ENCODE measurements around the gene RAB20. TPM values are rescaled to one million over a fixed set of nuclear protein-coding genes. Genes with fewer than 3 reads are reported as not detected.

Gene RAB20
- total and polyA plus RNA-seq, 5 experiments from 2014 or later, result 2.2 to 4.5 (median 2.9) TPM

- Mint-ChIP-seq H3K4me1 (peaks cover 32 to 40% (median 34%) of the 10 kb centered on the region in 4 donors), H3K27ac (peak overlapping the region in 9 of 10 donors; percentile 15 to 94 (median 54)), H3K4me3 (peak overlapping the region in 9 of 10 donors; percentile 50 to 92 (median 72)), H3K9me3 (peaks cover 0 to 5% (median 0%) of the 10 kb centered on the region in 9 donors), H3K27me3 (peaks cover 0 to 5% (median 0%) of the 10 kb centered on the region in 5 donors), H3K36me3 (peaks cover 0 to 5% (median 5%) of the 10 kb centered on the region in 3 donors)
- ATAC-seq, result no peak
- POLR2A ChIA-PET, result no interaction called here
- no peak for DNase-seq
These were observed 1.5 kb downstream of the RAB20 start for GRCh38 chr13:110559986-110560385.

DNA sequence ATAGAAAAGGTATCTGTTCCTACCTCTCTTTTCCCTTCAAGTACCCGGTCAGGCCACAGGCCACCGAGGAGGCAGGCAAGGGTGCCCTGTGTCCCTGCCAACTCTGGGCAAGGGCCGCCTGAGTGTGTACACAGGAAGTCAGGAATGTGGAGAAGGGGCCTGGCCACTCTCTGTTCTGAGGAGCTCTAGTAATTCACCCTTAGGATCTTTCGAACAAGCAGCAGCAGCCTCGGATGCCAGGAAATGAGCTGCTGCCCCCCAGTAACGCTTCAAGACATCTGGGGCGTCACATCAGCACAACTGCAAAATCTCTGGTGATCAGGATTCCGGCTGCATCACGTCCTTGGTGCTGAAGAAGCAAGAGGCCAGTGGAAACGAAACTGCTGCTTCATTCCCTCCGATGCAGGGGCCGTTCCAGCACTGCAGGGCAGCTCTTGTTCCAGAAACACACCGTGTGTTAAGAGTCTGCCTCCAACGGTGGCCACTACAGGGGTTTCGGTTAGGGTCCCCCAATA, 2.0 kb downstream of the RAB20 start:
- Mint-ChIP-seq H3K27me3 (peaks cover 0 to 3% (median 0%) of the 10 kb centered on the region in 5 donors), H3K4me3 (peak overlapping the region in 5 of 10 donors; percentile 50 to 89 (median 62)), H3K4me1 (peaks cover 29 to 40% (median 33%) of the 10 kb centered on the region in 4 donors), H3K36me3 (peaks cover 0 to 5% (median 5%) of the 10 kb centered on the region in 3 donors), H3K27ac (peak overlapping the region in 6 of 10 donors; percentile 15 to 87 (median 56)), H3K9me3 (peaks cover 0 to 5% (median 0%) of the 10 kb centered on the region in 9 donors)
- ATAC-seq, result no peak
- POLR2A ChIA-PET, result no interaction called here
- no peak for DNase-seq

DNA sequence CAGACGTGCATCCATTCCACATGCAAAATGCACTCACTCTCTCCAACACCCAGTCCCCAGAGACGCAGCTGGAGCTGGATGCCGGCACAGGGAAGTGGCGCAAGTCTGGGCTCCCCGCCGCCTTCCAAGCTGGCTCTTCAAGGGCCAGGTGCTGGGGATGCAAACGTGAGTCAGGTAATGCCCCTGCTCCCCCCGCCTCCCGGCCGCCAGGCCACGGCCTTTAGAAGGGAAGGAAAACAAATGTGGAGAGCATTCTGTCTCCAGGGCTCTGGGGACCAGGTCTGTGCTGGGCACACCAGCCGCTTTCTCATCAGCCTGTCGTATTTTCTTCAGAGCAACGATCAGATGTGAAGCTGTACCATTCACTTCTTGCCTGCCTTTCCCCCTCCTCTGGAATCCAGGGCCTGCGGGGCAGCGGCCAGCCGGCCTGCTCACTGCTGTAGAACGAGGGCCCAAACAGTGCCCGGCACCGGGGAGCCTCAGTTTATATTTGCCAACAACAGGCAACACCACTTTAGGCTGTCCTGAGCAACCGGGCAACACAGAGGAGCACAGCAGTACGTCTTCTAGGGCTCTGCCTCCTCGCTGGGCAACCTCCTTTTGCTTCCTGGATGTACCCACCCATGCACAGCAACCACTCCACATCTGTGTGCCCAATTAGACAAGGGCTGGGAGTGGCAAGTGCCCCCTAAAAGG, 3.8 kb downstream of the RAB20 start:
- POLR2A ChIA-PET, result no interaction called here
- Mint-ChIP-seq H3K36me3 (peaks cover 0 to 5% (median 5%) of the 10 kb centered on the region in 3 donors), H3K9me3 (peaks cover 0 to 5% (median 0%) of the 10 kb centered on the region in 9 donors), H3K27me3 (no peaks in the 10 kb centered on the region), H3K27ac (no peak overlapping the region), H3K4me3 (no peak overlapping the region), H3K4me1 (peaks cover 20 to 29% (median 28%) of the 10 kb centered on the region in 4 donors)
- DNase-seq (no peak), ATAC-seq (no peak)

DNA sequence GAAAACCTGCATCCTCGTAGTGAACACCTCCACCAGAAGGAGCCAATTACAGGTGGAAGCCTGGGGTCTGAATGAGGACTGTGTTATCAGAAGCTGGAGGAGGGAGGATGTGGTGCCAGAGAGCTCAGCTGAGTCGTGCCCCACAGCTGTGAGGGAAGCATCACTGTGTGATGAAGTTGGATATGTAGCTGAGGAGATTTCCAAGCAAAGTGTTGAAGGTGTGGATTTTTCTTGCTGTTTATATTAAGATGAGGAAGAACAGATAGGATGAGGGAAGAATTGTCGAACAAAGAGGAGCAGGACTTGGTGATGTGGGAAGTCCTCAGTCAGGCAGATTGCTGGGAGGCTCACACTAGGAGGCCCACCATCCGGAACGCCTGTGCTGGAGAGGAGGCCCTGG, 4.4 kb downstream of the RAB20 start:
- DNase-seq (no peak), ATAC-seq (no peak)
- peak overlapping the region in 2 of 10 donors; percentile 58 to 67 for H3K27ac Mint-ChIP-seq
- H3K4me3 Mint-ChIP-seq, result peak overlapping the region in 1 of 10 donors; percentile 45
- POLR2A ChIA-PET, result no interaction called here
- H3K27me3 Mint-ChIP-seq, result no peaks in the 10 kb centered on the region
- H3K9me3 Mint-ChIP-seq, result peaks cover 0 to 5% (median 0%) of the 10 kb centered on the region in 9 donors
- peaks cover 0 to 5% (median 5%) of the 10 kb centered on the region in 3 donors for H3K36me3 Mint-ChIP-seq
- H3K4me1 Mint-ChIP-seq, result peaks cover 20 to 29% (median 22%) of the 10 kb centered on the region in 4 donors

- H3K27me3 Mint-ChIP-seq, result no peaks in the 10 kb centered on the region
- ATAC-seq (no peak), DNase-seq (no peak)
- peaks cover 0 to 5% (median 0%) of the 10 kb centered on the region in 9 donors for H3K9me3 Mint-ChIP-seq
- peaks cover 19 to 30% (median 20%) of the 10 kb centered on the region in 4 donors for H3K4me1 Mint-ChIP-seq
- POLR2A ChIA-PET, result interaction anchor here (1.1 kb wide), 1 partner anchor 16 kb away, joined by 3 read pairs; no protein-coding TSS in a partner anchor
- no peak overlapping the region for H3K4me3 Mint-ChIP-seq
- peaks cover 0 to 7% (median 5%) of the 10 kb centered on the region in 3 donors for H3K36me3 Mint-ChIP-seq
- peak overlapping the region in 1 of 10 donors; percentile 75 for H3K27ac Mint-ChIP-seq
These were observed 5.3 kb downstream of the RAB20 start for GRCh38 chr13:110556224-110556606.

GRCh38 chr13:110555601-110556223, 5.8 kb downstream of the RAB20 start:
- ATAC-seq (no peak), DNase-seq (no peak)
- no peak overlapping the region for H3K4me3 Mint-ChIP-seq
- no peaks in the 10 kb centered on the region for H3K27me3 Mint-ChIP-seq
- H3K4me1 Mint-ChIP-seq, result peaks cover 15 to 30% (median 17%) of the 10 kb centered on the region in 4 donors
- peak overlapping the region in 4 of 10 donors; percentile 7 to 75 (median 47) for H3K27ac Mint-ChIP-seq
- POLR2A ChIA-PET, result interaction anchor here (0.6 to 1.1 kb wide), 2 partner anchors 15 to 651 kb away, joined by 3 to 4 read pairs; no protein-coding TSS in a partner anchor
- peaks cover 0 to 5% (median 0%) of the 10 kb centered on the region in 9 donors for H3K9me3 Mint-ChIP-seq
- H3K36me3 Mint-ChIP-seq, result peaks cover 0 to 7% (median 5%) of the 10 kb centered on the region in 3 donors

- POLR2A ChIA-PET, result no interaction called here
- Mint-ChIP-seq H3K36me3 (peaks cover 0 to 7% (median 5%) of the 10 kb centered on the region in 3 donors), H3K4me1 (peaks cover 7 to 26% (median 10%) of the 10 kb centered on the region in 4 donors), H3K27me3 (no peaks in the 10 kb centered on the region), H3K9me3 (peaks cover 0 to 5% (median 0%) of the 10 kb centered on the region in 9 donors), H3K4me3 (no peak overlapping the region), H3K27ac (peak overlapping the region in 3 of 10 donors; percentile 37 to 75 (median 72))
- no peak for DNase-seq
- ATAC-seq, result no peak
These were observed 6.6 kb downstream of the RAB20 start for GRCh38 chr13:110554946-110555345.

DNA sequence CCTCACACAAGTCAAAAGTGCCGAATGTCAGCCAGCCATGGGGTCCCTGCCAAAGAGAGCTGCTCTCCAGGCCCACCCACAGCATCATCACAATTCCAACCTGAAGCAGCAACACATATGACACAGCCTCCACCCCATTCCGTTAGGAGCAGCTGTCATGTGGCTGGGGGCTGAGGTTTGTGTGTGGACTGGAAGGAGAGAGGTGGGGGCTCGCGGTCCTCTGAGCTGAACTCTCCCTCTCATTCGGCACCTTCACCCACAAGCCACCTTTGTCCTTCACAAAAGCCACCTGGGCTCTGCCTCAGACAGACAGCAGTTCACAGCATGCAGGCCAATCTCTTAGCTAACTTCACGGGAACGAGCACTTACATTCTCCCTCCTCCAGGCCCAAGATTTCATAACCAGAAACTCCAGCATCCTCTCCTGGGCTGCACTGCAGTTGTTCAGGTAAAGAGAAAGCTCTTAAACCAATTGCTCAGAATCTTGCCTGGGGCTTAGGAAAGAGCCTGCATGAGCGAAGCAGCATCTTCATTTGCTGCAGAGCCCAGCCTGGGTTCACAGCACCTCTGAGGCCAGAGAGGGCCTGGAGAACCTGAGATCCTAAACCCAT, 7.2 kb downstream of the RAB20 start:
- H3K4me1 Mint-ChIP-seq, result peaks cover 5 to 22% (median 8%) of the 10 kb centered on the region in 4 donors
- DNase-seq (no peak), ATAC-seq (no peak)
- peaks cover 0 to 7% (median 5%) of the 10 kb centered on the region in 3 donors for H3K36me3 Mint-ChIP-seq
- peak overlapping the region in 2 of 10 donors; percentile 29 to 37 for H3K27ac Mint-ChIP-seq
- H3K4me3 Mint-ChIP-seq, result no peak overlapping the region
- peaks cover 0 to 5% (median 0%) of the 10 kb centered on the region in 9 donors for H3K9me3 Mint-ChIP-seq
- no peaks in the 10 kb centered on the region for H3K27me3 Mint-ChIP-seq
- POLR2A ChIA-PET, result no interaction called here

DNA sequence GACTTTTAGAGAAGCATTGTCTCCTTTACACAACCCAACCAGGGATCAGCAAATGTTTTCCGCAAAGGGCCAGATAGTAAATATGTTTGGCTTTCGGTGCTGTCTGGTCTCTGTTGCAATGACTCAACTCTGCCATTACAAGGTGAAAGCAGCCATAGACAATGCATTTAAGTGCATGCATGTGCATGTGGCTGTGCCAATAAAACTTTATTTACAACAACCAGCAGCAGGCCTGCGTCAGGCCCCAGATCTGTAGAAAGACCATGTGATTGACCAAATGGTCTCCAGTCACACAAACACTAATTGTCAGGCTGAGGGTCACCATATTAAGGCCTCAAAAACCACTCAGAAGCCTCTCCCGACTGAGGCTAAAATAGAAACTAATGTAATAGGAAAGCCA, 8.1 kb downstream of the RAB20 start:
- peaks cover 0 to 10% (median 5%) of the 10 kb centered on the region in 3 donors for H3K36me3 Mint-ChIP-seq
- peaks cover 0 to 5% (median 0%) of the 10 kb centered on the region in 9 donors for H3K9me3 Mint-ChIP-seq
- no peak for DNase-seq
- POLR2A ChIA-PET, result no interaction called here
- ATAC-seq, result no peak
- H3K4me3 Mint-ChIP-seq, result no peak overlapping the region
- H3K27ac Mint-ChIP-seq, result peak overlapping the region in 1 of 10 donors; percentile 36
- peaks cover 5 to 20% (median 8%) of the 10 kb centered on the region in 4 donors for H3K4me1 Mint-ChIP-seq
- no peaks in the 10 kb centered on the region for H3K27me3 Mint-ChIP-seq

GRCh38 chr13:110552767-110553166, 8.8 kb downstream of the RAB20 start:
- Mint-ChIP-seq H3K36me3 (peaks cover 0 to 10% (median 5%) of the 10 kb centered on the region in 3 donors), H3K9me3 (peaks cover 0 to 5% (median 0%) of the 10 kb centered on the region in 9 donors), H3K27ac (peak overlapping the region in 1 of 10 donors; percentile 36), H3K4me3 (no peak overlapping the region), H3K27me3 (no peaks in the 10 kb centered on the region), H3K4me1 (peaks cover 5 to 20% (median 8%) of the 10 kb centered on the region in 4 donors)
- DNase-seq, result no peak
- no peak for ATAC-seq
- POLR2A ChIA-PET, result no interaction called here

- H3K27me3 Mint-ChIP-seq, result no peaks in the 10 kb centered on the region
- peak overlapping the region in 2 of 10 donors; percentile 38 to 85 for H3K27ac Mint-ChIP-seq
- no peak for ATAC-seq
- H3K36me3 Mint-ChIP-seq, result peaks cover 0 to 13% (median 4%) of the 10 kb centered on the region in 3 donors
- POLR2A ChIA-PET, result no interaction called here
- DNase-seq, result no peak
- peaks cover 5 to 16% (median 7%) of the 10 kb centered on the region in 4 donors for H3K4me1 Mint-ChIP-seq
- no peak overlapping the region for H3K4me3 Mint-ChIP-seq
- H3K9me3 Mint-ChIP-seq, result peaks cover 0 to 2% (median 0%) of the 10 kb centered on the region in 9 donors
These were observed 10.2 kb downstream of the RAB20 start for GRCh38 chr13:110551284-110551683.

DNA sequence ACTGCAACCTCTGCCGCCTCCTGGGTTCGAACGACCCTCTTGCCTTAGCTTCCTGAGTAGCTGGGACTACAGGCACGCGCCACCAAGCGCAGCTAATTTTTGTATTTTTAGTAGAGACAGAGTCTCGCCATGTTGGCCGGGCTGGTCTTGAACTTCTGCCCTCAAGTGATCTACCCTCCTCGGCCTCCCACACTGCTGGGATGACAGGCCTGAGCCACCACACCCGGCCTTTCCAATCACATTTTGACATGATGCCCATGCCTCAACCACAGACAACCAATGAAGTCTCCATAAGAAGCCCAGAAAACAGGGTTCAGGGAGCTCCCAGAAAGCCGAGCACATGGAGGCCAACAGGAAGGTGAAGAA, 11.7 kb downstream of the RAB20 start:
- peaks cover 0 to 7% (median under 1%) of the 10 kb centered on the region in 4 donors for H3K4me1 Mint-ChIP-seq
- peak overlapping the region in 2 of 10 donors; percentile 15 to 17 for H3K27ac Mint-ChIP-seq
- H3K4me3 Mint-ChIP-seq, result no peak overlapping the region
- peaks cover 4 to 17% (median 7%) of the 10 kb centered on the region in 3 donors for H3K36me3 Mint-ChIP-seq
- ATAC-seq, result no peak
- POLR2A ChIA-PET, result no interaction called here
- H3K27me3 Mint-ChIP-seq, result no peaks in the 10 kb centered on the region
- H3K9me3 Mint-ChIP-seq, result peaks cover 0 to 11% (median 3%) of the 10 kb centered on the region in 9 donors
- no peak for DNase-seq

Data from naive thymus-derived CD8-positive, alpha-beta T cell (primary cell).